CD4-positive, alpha-beta T cell treated with Interleukin-6 for 4 hours (primary cell): ENCODE results near the gene PNLIPRP1.

Source experiments
- DNase-seq: peaks from one replicate; pipeline ENCODE4 v3.0.0-alpha.2; 2020; ENCODE audit warnings: mixed read lengths

PNLIPRP1 gene

DNA sequence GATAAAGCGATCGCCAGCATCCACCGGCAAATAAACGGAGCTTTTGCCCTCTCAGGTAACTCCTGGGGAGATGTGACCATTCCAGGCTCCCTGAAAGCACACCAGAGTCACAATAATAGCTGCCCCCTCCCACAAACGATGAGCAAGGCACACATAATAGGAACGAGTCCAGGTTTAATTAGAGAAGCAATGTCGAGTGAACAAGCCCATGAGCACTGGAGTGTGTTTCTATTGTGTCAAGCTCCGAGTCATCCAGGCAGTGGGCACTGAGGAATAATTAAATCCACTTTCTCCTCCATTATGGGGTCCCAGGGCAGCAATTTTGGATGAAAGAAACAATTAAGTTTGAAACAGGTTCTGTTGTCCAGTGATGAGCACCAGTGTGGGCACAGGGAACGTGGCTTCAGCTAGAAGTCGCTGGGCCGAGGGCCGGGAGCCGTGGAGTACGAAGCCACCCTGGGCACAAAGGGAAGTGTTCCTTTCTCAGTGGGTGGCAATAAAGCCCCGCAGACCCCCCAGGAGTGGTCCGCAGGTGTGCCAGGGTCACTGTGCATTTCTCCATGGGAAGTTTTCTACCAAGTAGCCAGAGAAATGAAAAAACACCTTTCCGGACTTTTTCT is 41.9 kb downstream of the PNLIPRP1 start:
- DNase-seq, result no peak

GRCh38 chr10:116633216-116633600 is 42.4 kb downstream of the PNLIPRP1 start:
- no peak for DNase-seq

GRCh38 chr10:116634126-116634975 is 43.6 kb downstream of the PNLIPRP1 start:
- DNase-seq, result no peak

DNA sequence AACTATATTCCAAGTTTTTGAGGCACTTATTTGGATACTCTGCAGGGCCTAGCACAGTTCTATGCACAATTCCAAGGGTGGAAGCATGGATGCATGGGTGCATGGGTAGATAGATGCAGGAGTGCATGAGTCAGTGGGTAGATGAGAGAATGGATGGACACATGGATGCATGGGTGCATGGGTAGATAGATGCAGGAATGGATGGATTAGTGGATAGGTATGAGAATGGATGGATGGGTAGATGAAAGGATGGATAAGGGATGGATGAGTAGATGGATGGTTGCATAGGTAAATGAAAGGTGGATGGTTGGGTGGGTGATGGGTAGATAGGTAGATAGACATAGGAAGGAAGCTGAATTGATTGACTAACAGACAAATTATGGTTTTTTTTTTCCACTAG is 45.6 kb downstream of the PNLIPRP1 start:
- no peak for DNase-seq

- DNase-seq, result no peak
Observed at GRCh38 chr10:116636976-116637375, 46.2 kb downstream of the PNLIPRP1 start.

DNA sequence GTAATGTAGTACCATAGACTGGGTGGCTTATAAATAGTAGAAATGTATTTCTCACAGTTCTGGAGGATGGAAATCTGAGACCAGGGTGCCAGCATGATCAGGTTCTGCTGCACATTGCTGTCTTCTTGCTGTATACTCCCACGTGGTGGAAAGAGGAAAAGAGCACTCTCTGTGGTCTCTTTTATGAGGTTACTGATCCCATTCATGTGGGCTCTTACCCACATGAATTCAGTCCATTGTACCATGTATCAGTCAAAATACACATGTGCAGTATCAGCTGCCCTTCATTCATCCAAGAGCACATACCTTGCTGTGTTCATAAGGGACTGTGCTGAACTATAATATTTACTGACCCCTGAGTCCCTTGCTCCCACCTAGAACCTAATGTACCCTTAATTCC is 47.1 kb downstream of the PNLIPRP1 start:
- no peak for DNase-seq

DNA sequence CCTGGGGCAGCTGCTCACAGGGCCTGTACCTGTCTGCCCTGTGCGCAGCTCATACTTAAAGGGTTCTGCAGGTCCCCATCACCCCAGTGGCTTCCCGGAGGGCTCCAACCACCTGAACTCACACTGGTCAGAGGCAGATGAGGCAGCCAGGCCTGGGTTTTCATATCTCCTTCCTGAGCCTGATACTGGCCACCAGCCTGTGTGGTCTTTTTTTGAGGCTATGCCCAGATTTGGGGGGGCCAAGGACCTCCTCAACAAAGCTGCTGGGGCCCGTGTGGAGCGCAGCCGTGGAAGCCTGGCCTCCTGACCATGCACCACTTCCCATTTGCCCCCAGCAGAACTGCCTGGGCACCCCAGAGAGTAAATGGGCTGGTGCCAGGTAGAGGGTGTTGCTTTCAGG is 55.7 kb downstream of the PNLIPRP1 start:
- DNase-seq, result no peak

DNA sequence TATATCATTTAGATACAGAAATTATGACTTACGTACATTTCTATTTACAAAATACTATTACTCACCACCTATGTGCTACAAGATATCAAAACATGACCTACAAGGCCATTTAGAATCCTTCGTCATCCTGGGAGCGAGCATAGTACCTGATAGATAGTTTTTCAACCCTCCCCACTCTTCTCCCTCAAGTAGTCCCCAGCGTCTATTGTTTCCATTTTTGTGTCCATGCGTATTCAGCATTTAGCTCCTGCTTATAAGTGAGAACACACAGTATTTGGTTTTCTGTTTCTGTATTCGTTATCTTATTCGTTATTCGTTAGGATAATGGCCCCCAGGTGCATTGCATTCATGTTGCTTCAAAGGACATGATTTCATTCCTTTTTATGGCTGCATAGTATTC is 58.1 kb downstream of the PNLIPRP1 start:
- DNase-seq, result no peak

DNA sequence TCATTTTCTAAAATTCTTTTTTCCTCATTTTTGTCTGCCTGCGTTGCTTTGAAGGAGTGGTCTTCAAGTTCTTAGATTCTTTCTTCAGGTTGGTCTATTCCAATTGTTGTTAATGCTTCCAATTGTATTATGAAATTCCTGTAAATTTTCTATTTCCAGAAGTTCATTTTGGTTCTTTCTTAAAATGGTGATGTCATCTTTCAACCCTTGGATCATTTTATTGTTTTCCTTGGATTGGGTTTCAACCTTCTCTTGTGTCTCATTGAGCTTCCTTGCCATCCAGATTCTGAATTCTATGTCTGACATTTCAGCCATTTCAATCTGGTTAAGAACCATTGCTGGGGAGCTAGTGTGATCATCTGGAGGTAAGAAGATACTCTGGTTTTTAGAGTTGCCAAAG is 63.1 kb downstream of the PNLIPRP1 start:
- no peak for DNase-seq

DNA sequence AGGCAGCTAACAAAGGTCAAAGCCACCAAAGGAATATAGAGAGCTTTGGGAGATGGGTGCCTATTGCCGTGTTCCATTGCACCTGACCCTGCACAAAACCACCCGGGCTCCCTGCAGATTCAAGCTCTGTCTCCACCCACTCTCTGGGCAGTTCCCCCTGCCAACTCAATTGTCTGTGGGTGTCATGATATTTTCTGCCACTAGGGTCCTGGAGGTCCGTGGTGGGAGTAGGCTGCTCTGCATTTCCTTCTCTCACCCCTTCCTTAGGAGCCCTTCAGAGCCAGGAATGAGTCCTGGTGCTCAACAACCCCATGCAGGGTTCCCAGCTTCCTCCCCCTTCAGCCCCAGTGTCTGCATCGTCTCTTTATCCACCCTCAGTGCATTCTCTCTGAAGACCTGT is 64.1 kb downstream of the PNLIPRP1 start:
- DNase-seq, result no peak

- no peak for DNase-seq
Observed at GRCh38 chr10:116655568-116655967, 64.8 kb downstream of the PNLIPRP1 start.

DNA sequence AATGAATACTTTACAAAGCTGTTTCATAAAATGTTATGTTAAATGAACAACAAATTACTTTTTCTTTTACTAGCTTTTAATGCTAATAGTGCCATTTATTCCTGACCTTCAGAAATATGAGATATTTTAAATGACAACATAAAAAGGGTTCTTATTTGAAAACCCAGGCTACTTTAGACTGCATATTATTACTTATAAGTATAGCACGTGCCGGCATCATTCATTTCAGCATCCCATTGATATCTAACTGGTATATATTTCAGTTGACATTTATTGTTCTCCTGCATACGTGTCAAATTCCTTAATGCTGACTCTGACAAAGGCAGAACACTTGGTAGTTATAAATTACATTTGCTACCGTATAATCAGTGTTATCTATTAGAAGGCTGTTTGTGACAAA is 65.3 kb downstream of the PNLIPRP1 start:
- no peak for DNase-seq

GRCh38 chr10:116657863-116658551 is 67.2 kb downstream of the PNLIPRP1 start:
- DNase-seq, result no peak
